Mammary epithelial cell (primary cell): Measurements from ENCODE around the gene ABHD10.

ENCODE experiments used
- CTCF ChIP-seq, 2 donors: IDR thresholded peaks in 1 of 2; conservative IDR thresholded peaks in 1 of 2; 2 replicates each; pipeline ENCODE4 v1.5.1; 2011 to 2012; ENCODE audit warnings: inconsistent platforms in 2 of 2, low read length in 2 of 2, mild to moderate bottlenecking in 2 of 2, control low read depth in 1 of 2, low read depth in 1 of 2; ENCODE audit not compliant: insufficient read depth in 1 of 2; ENCODE audit errors: extremely low read depth in 1 of 2
- EZH2 ChIP-seq: IDR thresholded peaks from 2 replicates; pipeline ENCODE4 v1.6.1; 2012; ENCODE audit warnings: low read length, inconsistent platforms, borderline replicate concordance

DNA sequence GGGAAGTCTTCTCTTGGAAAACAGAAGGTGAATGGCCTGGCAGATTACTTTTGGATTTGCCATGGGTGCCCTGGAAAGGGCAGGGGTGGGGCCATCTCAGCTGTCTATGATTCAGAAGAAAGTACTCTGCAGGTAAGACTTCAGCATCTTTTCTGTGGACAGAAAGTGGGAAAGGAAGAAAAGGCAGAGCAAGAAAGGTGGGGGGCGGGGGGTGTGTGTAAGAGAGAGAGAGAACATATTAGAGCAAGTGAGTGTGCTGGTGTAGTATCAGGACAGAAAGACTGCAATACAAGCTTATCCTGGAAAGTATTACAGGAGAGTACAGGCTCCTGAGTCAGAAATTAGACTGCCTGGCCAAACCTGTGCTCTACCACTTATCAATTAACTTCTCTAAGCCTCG lies 25.4 kb downstream of the ABHD10 start:
- no peak for TF ChIP-seq CTCF (conservative IDR thresholded peaks at IDR 0.05 in 1 of 2, IDR thresholded peaks at IDR 0.05 in 1 of 2; ENCODE audit: extremely low read depth in 1 of 2, insufficient read depth in 1 of 2, low read depth in 1 of 2, low read length in 2 of 2)
- TF ChIP-seq EZH2: no peak
